Spleen (tissue), 11 donors: ENCODE data around the gene KCNJ10. TPM values are rescaled to one million over a fixed set of nuclear protein-coding genes. Genes with fewer than 3 reads are reported as not detected.

Source experiments
- DNase-seq: peaks from one replicate; pipeline ENCODE4 v3.0.0-alpha.2; 2020
- H3K27ac ChIP-seq, 8 donors: fragments of 200-600 bp; sonication (generic) in 7 of 8; 1 replicate in 4 of 8; 2 replicates in 4 of 8; pipeline versions ENCODE4 v1.5.0 to v1.8.0; 2016 to 2021; ENCODE audit warnings: inconsistent platforms in 4 of 8, mild to moderate bottlenecking in 4 of 8, moderate library complexity in 1 of 8
- H3K27me3 ChIP-seq, 7 donors: fragments of 200-600 bp; sonication (generic) in 6 of 7; replicated peaks in 1 of 7; 1 replicate in 4 of 7; 2 replicates in 3 of 7; pipeline versions ENCODE4 v1.5.0 to v1.8.0; 2016 to 2021; ENCODE audit warnings: inconsistent platforms in 3 of 7, mild to moderate bottlenecking in 1 of 7
- H3K36me3 ChIP-seq, 6 donors: fragments of 200-600 bp; sonication (generic) in 5 of 6; 1 replicate in 4 of 6; 2 replicates in 2 of 6; pipeline versions ENCODE4 v1.5.0 to v1.8.0; 2016 to 2021; ENCODE audit warnings: inconsistent platforms in 2 of 6
- H3K4me1 ChIP-seq, 6 donors: fragments of 200-600 bp; sonication (generic) in 5 of 6; 1 replicate in 3 of 6; 2 replicates in 3 of 6; pipeline versions ENCODE4 v1.5.0 to v1.8.0; 2016 to 2021; ENCODE audit warnings: inconsistent platforms in 3 of 6
- H3K4me3 ChIP-seq, 8 donors: fragments of 200-600 bp; sonication (generic) in 7 of 8; 1 replicate in 4 of 8; 2 replicates in 4 of 8; pipeline versions ENCODE4 v1.5.0 to v1.8.0; 2016 to 2021; ENCODE audit warnings: inconsistent platforms in 4 of 8, mild to moderate bottlenecking in 4 of 8, moderate library complexity in 2 of 8
- H3K9me3 ChIP-seq, 8 donors: fragments of 200-600 bp; sonication (generic) in 7 of 8; 1 replicate in 4 of 8; 2 replicates in 4 of 8; pipeline versions ENCODE4 v1.5.0 to v1.8.0; 2016 to 2021; ENCODE audit warnings: inconsistent platforms in 4 of 8
- POLR2A ChIP-seq, 3 donors: fragments of 450-650 bp; IDR thresholded peaks; one replicate each; pipeline ENCODE4 v1.5.1; 2017; ENCODE audit warnings: antibody characterized with exemption in 3 of 3, mild to moderate bottlenecking in 1 of 3
- POLR2AphosphoS5 ChIP-seq, 3 donors: sonication (generic); formaldehyde crosslinking; IDR thresholded peaks; one replicate each; pipeline ENCODE4 v1.5.1; 2017; ENCODE audit warnings: antibody characterized with exemption in 3 of 3
- WGBS, 5 donors: extraction: QIAGEN DNeasy Blood & Tissue Kit in 3 of 5; methylation state at CpG; one replicate each; pipeline versions ENCODE4 v1.1.5 to v1.1.7; 2013 to 2018; 5-methylcytosine and 5-hydroxymethylcytosine counted together
- intact Hi-C: fragments of 100-400 bp; cut with DNase I; formaldehyde crosslinking; loops from one replicate; pipeline ENCODE4 v1.15.0; 2023; ENCODE audit warnings: low total_unique reads
- polyA plus RNA-seq, 3 donors: library from polyadenylated mRNA; stranded (reverse); fragments of 200-250 nt; gene quantifications; one replicate each; pipeline ENCODE4 v1.2.1, GENCODE V29; 2013
- total RNA-seq, 7 donors: library from RNA; depleted of rRNA in 3 of 7; stranded (reverse); fragments of >200 nt in 3 of 7; fragmentation: NEBNext Ultra II Directional in 4 of 7; extraction: Animal tissue kit (Norgen Biotek cat#: 25700) in 4 of 7; gene quantifications; one replicate each; pipeline versions ENCODE4 v1.1.0 to v1.2.1, GENCODE V29; 2016 to 2021
- TF ChIP-seq, protein P1 (sequence below), 11 experiments: fragments of 200-600 bp in 7 of 11; fragments of 450-650 bp in 4 of 11; sonication (generic) in 4 of 11; IDR thresholded peaks in 8 of 11; conservative IDR thresholded peaks in 3 of 11; 1 replicate in 7 of 11; 2 replicates in 4 of 11; pipeline versions ENCODE4 v1.4.0 to v1.8.0; 2016 to 2021; ENCODE audit warnings: antibody characterized with exemption in 11 of 11, inconsistent platforms in 4 of 11, mild to moderate bottlenecking in 1 of 11
- donor health status: healthy with polysubstance abuse.
- donor health status: DM: no; HTN: no; CAD: no; lungs with moderate emphysema.
- donor health status: DM: no; HTN: no; CAD: no.
- donor health status: Bipolar disorder and iron deficiency.
- donor health status: healthy.
- donor health status: DM: no; HTN: no; CAD: no.
- donor health status: DM: yes; HTN: yes; CAD: no.

Gene KCNJ10
- total and polyA plus RNA-seq, 10 donors, result 3.7 to 30.8 (median 14.2) TPM

- TF ChIP-seq POLR2AphosphoS5 (IDR thresholded peaks at IDR 0.05) (no peak), POLR2A (IDR thresholded peaks at IDR 0.05) (no peak)
- TF ChIP-seq, protein P1, sequence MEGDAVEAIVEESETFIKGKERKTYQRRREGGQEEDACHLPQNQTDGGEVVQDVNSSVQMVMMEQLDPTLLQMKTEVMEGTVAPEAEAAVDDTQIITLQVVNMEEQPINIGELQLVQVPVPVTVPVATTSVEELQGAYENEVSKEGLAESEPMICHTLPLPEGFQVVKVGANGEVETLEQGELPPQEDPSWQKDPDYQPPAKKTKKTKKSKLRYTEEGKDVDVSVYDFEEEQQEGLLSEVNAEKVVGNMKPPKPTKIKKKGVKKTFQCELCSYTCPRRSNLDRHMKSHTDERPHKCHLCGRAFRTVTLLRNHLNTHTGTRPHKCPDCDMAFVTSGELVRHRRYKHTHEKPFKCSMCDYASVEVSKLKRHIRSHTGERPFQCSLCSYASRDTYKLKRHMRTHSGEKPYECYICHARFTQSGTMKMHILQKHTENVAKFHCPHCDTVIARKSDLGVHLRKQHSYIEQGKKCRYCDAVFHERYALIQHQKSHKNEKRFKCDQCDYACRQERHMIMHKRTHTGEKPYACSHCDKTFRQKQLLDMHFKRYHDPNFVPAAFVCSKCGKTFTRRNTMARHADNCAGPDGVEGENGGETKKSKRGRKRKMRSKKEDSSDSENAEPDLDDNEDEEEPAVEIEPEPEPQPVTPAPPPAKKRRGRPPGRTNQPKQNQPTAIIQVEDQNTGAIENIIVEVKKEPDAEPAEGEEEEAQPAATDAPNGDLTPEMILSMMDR (IDR thresholded peaks at IDR 0.05 in 8 of 11, conservative IDR thresholded peaks at IDR 0.05 in 3 of 11), result no peak
- H3K27me3 ChIP-seq, result peaks cover 0 to 24% (median 0%) of the 10 kb centered on the region in 7 donors
- DNase-seq, result no peak
- H3K4me1 ChIP-seq, result peaks cover 0 to 7% (median 0%) of the 10 kb centered on the region in 6 donors
- no peaks in the 10 kb centered on the region for H3K9me3 ChIP-seq
- no peaks in the 10 kb centered on the region for H3K36me3 ChIP-seq
- H3K27ac ChIP-seq, result no peak overlapping the region
- H3K4me3 ChIP-seq, result no peak overlapping the region
- intact Hi-C loops, result no loop called here
- WGBS, 5 donors, result 89 to 96% (median 91%) methylated on average over 6 of the region's 6 CpGs
Measured at GRCh38 chr1:159985473-159985872, 84.5 kb downstream of the KCNJ10 start.

GRCh38 chr1:159983681-159984080 is 86.3 kb downstream of the KCNJ10 start:
- Histone ChIP-seq H3K9me3 (no peaks in the 10 kb centered on the region), H3K4me3 (no peak overlapping the region), H3K36me3 (no peaks in the 10 kb centered on the region), H3K27me3 (peaks cover 0 to 34% (median 0%) of the 10 kb centered on the region in 7 donors), H3K27ac (no peak overlapping the region), H3K4me1 (peaks cover 0 to 7% (median 0%) of the 10 kb centered on the region in 6 donors)
- WGBS, 5 donors, result 66 to 77% (median 69%) methylated on average over 5 of the region's 5 CpGs
- TF ChIP-seq POLR2AphosphoS5 (IDR thresholded peaks at IDR 0.05), result no peak
- TF ChIP-seq, protein P1 (IDR thresholded peaks at IDR 0.05 in 8 of 11, conservative IDR thresholded peaks at IDR 0.05 in 3 of 11), result no peak
- TF ChIP-seq POLR2A (IDR thresholded peaks at IDR 0.05), result no peak
- intact Hi-C loops, result no loop called here
- DNase-seq, result no peak

- DNase-seq, result no peak
- Histone ChIP-seq H3K9me3 (no peaks in the 10 kb centered on the region), H3K27ac (no peak overlapping the region), H3K36me3 (no peaks in the 10 kb centered on the region), H3K27me3 (peaks cover 0 to 44% (median 0%) of the 10 kb centered on the region in 7 donors), H3K4me1 (peaks cover 0 to 7% (median 0%) of the 10 kb centered on the region in 6 donors), H3K4me3 (no peak overlapping the region)
- 55 to 74% (median 66%) methylated on average over 5 to 6 of the region's 6 CpGs for WGBS, 5 donors
- intact Hi-C loops, result no loop called here
- TF ChIP-seq POLR2A (IDR thresholded peaks at IDR 0.05), result no peak
- TF ChIP-seq, protein P1 (IDR thresholded peaks at IDR 0.05 in 8 of 11, conservative IDR thresholded peaks at IDR 0.05 in 3 of 11), result no peak
- no peak for TF ChIP-seq POLR2AphosphoS5 (IDR thresholded peaks at IDR 0.05)
Measured at GRCh38 chr1:159982280-159982679, 87.7 kb downstream of the KCNJ10 start.

GRCh38 chr1:159981351-159982055 is 88.5 kb downstream of the KCNJ10 start:
- no peak for DNase-seq
- 92 to 97% (median 93%) methylated on average over 5 to 6 of the region's 6 CpGs for WGBS, 5 donors
- intact Hi-C loops, result no loop called here
- TF ChIP-seq POLR2AphosphoS5 (IDR thresholded peaks at IDR 0.05), result no peak
- TF ChIP-seq POLR2A (IDR thresholded peaks at IDR 0.05), result no peak
- TF ChIP-seq, protein P1 (IDR thresholded peaks at IDR 0.05 in 8 of 11, conservative IDR thresholded peaks at IDR 0.05 in 3 of 11), result no peak
- H3K36me3 ChIP-seq, result no peaks in the 10 kb centered on the region
- H3K27me3 ChIP-seq, result peaks cover 0 to 44% (median 0%) of the 10 kb centered on the region in 7 donors
- no peak overlapping the region for H3K4me3 ChIP-seq
- H3K27ac ChIP-seq, result no peak overlapping the region
- peaks cover 0 to under 1% (median 0%) of the 10 kb centered on the region in 6 donors for H3K4me1 ChIP-seq
- H3K9me3 ChIP-seq, result no peaks in the 10 kb centered on the region
